Ovary (tissue), 9 donors: ENCODE data around the gene PGAM5. TPM values are rescaled to one million over a fixed set of nuclear protein-coding genes. Genes with fewer than 3 reads are reported as not detected.

Experiments
- DNase-seq, 5 donors: peaks; one replicate each; pipeline ENCODE4 v3.0.0-alpha.2; 2019 to 2020
- H3K27ac ChIP-seq, 2 donors: fragments of 200-600 bp; one replicate each; pipeline versions ENCODE4 v1.5.1 to v1.8.0; 2019 to 2022
- H3K27me3 ChIP-seq: fragments of 200-600 bp; one replicate; pipeline ENCODE4 v1.8.0; 2022
- H3K36me3 ChIP-seq: fragments of 200-600 bp; sonication (generic); one replicate; pipeline ENCODE4 v1.5.1; 2019
- H3K4me1 ChIP-seq: one replicate; pipeline ENCODE4 v1.8.1; 2013; ENCODE audit warnings: mild to moderate bottlenecking, moderate library complexity; ENCODE audit not compliant: insufficient read depth
- H3K4me3 ChIP-seq: fragments of 200-600 bp; sonication (generic); one replicate; pipeline ENCODE4 v1.5.1; 2017
- H3K9me3 ChIP-seq, 2 donors: fragments of 200-600 bp in 1 of 2; sonication (generic) in 1 of 2; one replicate each; pipeline versions ENCODE4 v1.5.1 to v1.8.1; 2013 to 2019; ENCODE audit warnings: mild to moderate bottlenecking in 1 of 2, moderate library complexity in 1 of 2
- CTCF ChIP-seq, 3 donors: fragments of 450-650 bp in 2 of 3; fragments of 200-600 bp in 1 of 3; IDR thresholded peaks; one replicate each; pipeline versions ENCODE4 v1.5.1 to v1.8.0; 2016 to 2022; ENCODE audit warnings: antibody characterized with exemption in 3 of 3, mild to moderate bottlenecking in 1 of 3
- EP300 ChIP-seq: sonication (generic); formaldehyde crosslinking; IDR thresholded peaks from one replicate; pipeline ENCODE4 v1.6.1; 2017; ENCODE audit warnings: antibody characterized with exemption
- POLR2A ChIP-seq: fragments of 450-650 bp; IDR thresholded peaks from one replicate; pipeline ENCODE4 v1.6.1; 2017; ENCODE audit warnings: antibody characterized with exemption, mild to moderate bottlenecking, moderate library complexity
- WGBS, 3 donors: extraction: QIAGEN DNeasy Blood & Tissue Kit in 1 of 3; methylation state at CpG; one replicate each; pipeline versions ENCODE4 v1.1.5 to v1.1.7; 2013 to 2017; 5-methylcytosine and 5-hydroxymethylcytosine counted together
- intact Hi-C, 4 donors: fragments of 100-400 bp; cut with DNase I; formaldehyde crosslinking; loops; one replicate each; pipeline versions ENCODE4 v1.11.0 to v1.15.1; 2022 to 2023
- polyA plus RNA-seq, 2 donors: library from polyadenylated mRNA; stranded (reverse); fragments of 200-250 nt in 1 of 2; fragments of 350-450 nt in 1 of 2; fragmentation: Illumina TruSeq in 1 of 2; extraction: RNeasy Lipid Tissue Mini Kit (QIAGEN cat#74804) in 1 of 2; gene quantifications; one replicate each; pipeline ENCODE4 v1.2.3, GENCODE V29; 2013 to 2014
- total RNA-seq, 7 donors: library from RNA; depleted of rRNA in 2 of 7; stranded (reverse); fragments of >200 nt in 2 of 7; fragmentation: NEBNext Ultra II Directional in 3 of 7; extraction: Animal tissue kit (Norgen Biotek cat#: 25700) in 3 of 7; gene quantifications; one replicate each; pipeline versions ENCODE4 v1.1.0 to v1.2.4, GENCODE V29; 2016 to 2023
- donor health status: DM: no; HTN: no; CAD: no; lungs with moderate emphysema.
- donor health status: DM: no; HTN: no; CAD: no.
- donor health status: Bipolar disorder and iron deficiency.
- donor health status: DM: yes; HTN: yes; CAD: no.
- donor health status: DM: no; HTN: no; CAD: no.
- donor health status: DM: yes; HTN: yes; CAD: no.

Gene PGAM5
- total and polyA plus RNA-seq, 9 donors: 8.0 to 33.9 (median 18.9) TPM

GRCh38 chr12:132664206-132665148, 46.2 kb upstream of the PGAM5 start:
- 90 to 92% (median 91%) methylated on average over 21 of the region's 21 CpGs for WGBS, 3 donors
- Histone ChIP-seq H3K36me3 (no peaks in the 10 kb centered on the region), H3K27me3 (no peaks in the 10 kb centered on the region), H3K4me1 (no peaks in the 10 kb centered on the region), H3K27ac (no peak overlapping the region), H3K4me3 (no peak overlapping the region), H3K9me3 (no peaks in the 10 kb centered on the region)
- TF ChIP-seq POLR2A (no peak), CTCF (IDR thresholded peaks at IDR 0.05) (no peak), EP300 (no peak)
- DNase-seq: no peak
- intact Hi-C loops: no loop called here

DNA sequence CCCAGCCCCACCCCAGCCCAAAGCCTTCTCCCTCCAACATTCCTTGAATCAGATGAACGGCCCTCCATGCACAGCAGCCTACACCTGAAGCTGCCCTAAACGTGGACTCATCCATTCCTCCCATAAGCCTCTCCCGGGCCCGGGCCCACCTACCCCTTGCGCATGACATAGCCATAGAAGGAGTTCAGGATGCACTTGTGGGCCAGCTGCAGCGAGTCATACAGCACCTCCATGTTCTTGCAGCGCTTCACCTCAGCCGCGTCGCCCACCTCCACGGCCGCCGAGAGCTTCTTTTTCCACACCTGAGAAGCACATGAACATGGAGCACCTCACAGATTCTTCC, 45.5 kb upstream of the PGAM5 start:
- Histone ChIP-seq H3K36me3 (no peaks in the 10 kb centered on the region), H3K27me3 (no peaks in the 10 kb centered on the region), H3K4me1 (no peaks in the 10 kb centered on the region), H3K4me3 (no peak overlapping the region), H3K9me3 (no peaks in the 10 kb centered on the region), H3K27ac (no peak overlapping the region)
- intact Hi-C loops: no loop called here
- TF ChIP-seq EP300 (no peak), CTCF (IDR thresholded peaks at IDR 0.05) (no peak), POLR2A (no peak)
- 94 to 96% (median 94%) methylated on average over 13 of the region's 13 CpGs for WGBS, 3 donors
- no peak for DNase-seq

DNA sequence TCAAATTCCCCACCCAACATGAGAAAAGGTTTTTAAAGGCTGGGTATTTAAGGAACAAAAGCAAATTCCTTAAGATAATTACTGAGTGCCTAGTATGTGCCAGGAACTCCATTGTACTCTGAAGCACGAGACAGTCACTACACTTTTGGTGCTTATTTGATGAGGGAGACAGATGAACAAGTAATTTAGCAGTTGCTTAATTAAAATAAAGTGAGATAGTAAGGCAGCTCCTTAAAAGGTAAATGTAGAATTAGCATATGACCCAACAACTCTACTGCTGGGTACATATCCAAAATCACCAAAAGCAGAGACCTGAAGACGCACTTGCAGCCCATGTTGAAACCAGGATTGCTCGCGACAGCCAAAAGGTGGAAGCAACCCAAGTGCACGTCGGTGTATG, 44.8 kb upstream of the PGAM5 start:
- Histone ChIP-seq H3K9me3 (no peaks in the 10 kb centered on the region), H3K27me3 (no peaks in the 10 kb centered on the region), H3K27ac (no peak overlapping the region), H3K4me3 (no peak overlapping the region), H3K36me3 (no peaks in the 10 kb centered on the region), H3K4me1 (no peaks in the 10 kb centered on the region)
- intact Hi-C loops: no loop called here
- DNase-seq: no peak
- WGBS, 3 donors: 94 to 96% (median 96%) methylated on average over 6 of the region's 6 CpGs
- TF ChIP-seq CTCF (IDR thresholded peaks at IDR 0.05) (no peak), POLR2A (no peak), EP300 (no peak)

DNA sequence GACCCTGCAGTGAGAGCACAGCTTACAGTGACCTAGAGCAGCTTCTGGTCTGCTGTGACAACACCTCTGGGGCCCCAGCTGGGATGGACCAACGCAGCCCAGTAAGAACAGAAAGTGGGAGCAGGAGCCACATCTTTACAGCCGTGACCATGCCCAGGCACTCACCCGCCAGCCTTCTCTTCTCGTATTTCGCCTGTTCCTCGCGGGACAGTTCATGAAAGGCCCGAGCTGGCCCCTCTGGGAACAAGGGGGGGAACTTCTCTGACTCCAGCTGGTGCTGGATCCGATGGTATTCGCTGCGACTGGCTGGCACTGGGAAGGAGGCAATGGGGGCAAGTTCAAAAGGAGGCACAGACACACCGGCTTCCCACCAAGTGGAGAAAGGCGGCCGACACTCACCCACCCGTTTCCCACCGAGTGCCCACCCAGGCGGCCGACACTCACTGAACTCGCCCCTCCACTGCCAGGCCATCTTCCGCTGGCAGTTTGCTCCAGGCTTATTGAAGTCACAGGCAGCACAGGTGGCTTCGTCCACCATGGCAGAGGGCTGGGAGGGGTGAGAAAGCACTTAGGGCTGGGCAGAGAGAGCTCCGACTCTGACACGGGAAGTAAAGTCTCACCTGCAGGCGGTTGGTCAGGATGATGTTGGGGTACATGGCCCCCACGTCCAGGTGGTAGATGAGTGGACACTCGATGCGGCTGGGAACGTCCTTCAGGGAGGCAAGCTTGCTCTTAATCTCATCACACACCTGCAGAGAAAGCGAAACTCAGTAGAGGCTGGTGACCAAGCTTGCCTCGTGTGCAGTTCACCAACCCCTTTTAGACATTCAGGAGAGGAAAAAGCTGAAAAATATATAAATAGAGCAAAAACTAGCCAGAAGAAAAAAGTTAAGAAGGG, 42.2 kb upstream of the PGAM5 start:
- H3K36me3 ChIP-seq: no peaks in the 10 kb centered on the region
- intact Hi-C loops: no loop called here
- no peak overlapping the region for H3K27ac ChIP-seq
- DNase-seq: no peak
- H3K9me3 ChIP-seq: no peaks in the 10 kb centered on the region
- no peaks in the 10 kb centered on the region for H3K4me1 ChIP-seq
- no peak overlapping the region for H3K4me3 ChIP-seq
- TF ChIP-seq POLR2A (no peak), EP300 (no peak), CTCF (IDR thresholded peaks at IDR 0.05) (no peak)
- H3K27me3 ChIP-seq: no peaks in the 10 kb centered on the region
- 92 to 95% (median 94%) methylated on average over 30 of the region's 30 CpGs for WGBS, 3 donors
